Peyer's patch (tissue), 4 donors: ENCODE results near the gene BICDL2. TPM values are rescaled to one million over a fixed set of nuclear protein-coding genes. Genes with fewer than 3 reads are reported as not detected.

Experiments used
- DNase-seq, 3 donors: peaks; one replicate each; pipeline ENCODE4 v3.0.0-alpha.2; 2017 to 2019
- H3K27ac ChIP-seq, 4 donors: fragments of 200-600 bp; sonication (generic); one replicate each; pipeline ENCODE4 v1.5.1; 2016 to 2019
- H3K27me3 ChIP-seq, 2 donors: fragments of 200-600 bp; sonication (generic); one replicate each; pipeline ENCODE4 v1.5.1; 2019
- H3K36me3 ChIP-seq, 3 donors: fragments of 200-600 bp; sonication (generic); one replicate each; pipeline ENCODE4 v1.5.1; 2016 to 2019
- H3K4me1 ChIP-seq, 4 donors: fragments of 200-600 bp; sonication (generic); one replicate each; pipeline ENCODE4 v1.5.1; 2016 to 2019
- H3K4me3 ChIP-seq, 4 donors: fragments of 200-600 bp; sonication (generic); 1 replicate in 3 of 4; 2 replicates in 1 of 4; pipeline ENCODE4 v1.5.1; 2016 to 2019; ENCODE audit warnings: mild to moderate bottlenecking in 1 of 4
- H3K9me3 ChIP-seq, 4 donors: fragments of 200-600 bp; sonication (generic); one replicate each; pipeline ENCODE4 v1.5.1; 2016 to 2019; ENCODE audit warnings: mild to moderate bottlenecking in 1 of 4
- POLR2A ChIP-seq, 2 donors: fragments of 450-650 bp; IDR thresholded peaks; one replicate each; pipeline ENCODE4 v1.5.1; 2017; ENCODE audit warnings: antibody characterized with exemption in 2 of 2, mild to moderate bottlenecking in 2 of 2, moderate library complexity in 2 of 2
- total RNA-seq, 4 donors: library from RNA; depleted of rRNA; stranded (reverse); fragments of >200 nt; gene quantifications; one replicate each; pipeline ENCODE4 v1.1.0, GENCODE V29; 2016
- TF ChIP-seq, protein P1 (sequence below), 6 experiments: fragments of 450-650 bp in 4 of 6; fragments of 200-600 bp in 2 of 6; sonication (generic) in 1 of 6; IDR thresholded peaks; one replicate each; pipeline ENCODE4 v1.5.1; 2017 to 2019; ENCODE audit warnings: antibody characterized with exemption in 6 of 6, mild to moderate bottlenecking in 3 of 6, moderate library complexity in 1 of 6

Gene BICDL2
- total RNA-seq, 4 donors from 2014 or later: 44.6 to 126 (median 93.8) TPM

DNA sequence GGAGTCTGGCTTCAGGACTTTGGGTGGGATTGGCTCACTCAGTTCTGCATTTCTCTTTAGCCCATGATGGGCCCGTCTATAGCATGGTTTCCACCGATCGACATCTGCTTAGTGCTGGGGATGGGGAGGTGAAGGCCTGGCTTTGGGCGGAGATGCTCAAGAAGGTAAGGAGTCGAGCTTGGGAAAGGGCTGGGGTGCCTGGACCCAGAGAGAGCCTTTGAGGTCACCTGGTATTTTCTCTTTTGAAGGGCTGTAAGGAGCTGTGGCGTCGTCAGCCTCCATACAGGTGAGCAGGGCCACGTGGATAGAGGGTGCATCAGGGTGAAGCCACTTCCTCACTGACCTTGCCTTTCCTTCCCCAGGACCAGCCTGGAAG is 10.8 kb downstream of the BICDL2 start:
- TF ChIP-seq POLR2A (IDR thresholded peaks at IDR 0.05): no peak
- TF ChIP-seq, protein P1, sequence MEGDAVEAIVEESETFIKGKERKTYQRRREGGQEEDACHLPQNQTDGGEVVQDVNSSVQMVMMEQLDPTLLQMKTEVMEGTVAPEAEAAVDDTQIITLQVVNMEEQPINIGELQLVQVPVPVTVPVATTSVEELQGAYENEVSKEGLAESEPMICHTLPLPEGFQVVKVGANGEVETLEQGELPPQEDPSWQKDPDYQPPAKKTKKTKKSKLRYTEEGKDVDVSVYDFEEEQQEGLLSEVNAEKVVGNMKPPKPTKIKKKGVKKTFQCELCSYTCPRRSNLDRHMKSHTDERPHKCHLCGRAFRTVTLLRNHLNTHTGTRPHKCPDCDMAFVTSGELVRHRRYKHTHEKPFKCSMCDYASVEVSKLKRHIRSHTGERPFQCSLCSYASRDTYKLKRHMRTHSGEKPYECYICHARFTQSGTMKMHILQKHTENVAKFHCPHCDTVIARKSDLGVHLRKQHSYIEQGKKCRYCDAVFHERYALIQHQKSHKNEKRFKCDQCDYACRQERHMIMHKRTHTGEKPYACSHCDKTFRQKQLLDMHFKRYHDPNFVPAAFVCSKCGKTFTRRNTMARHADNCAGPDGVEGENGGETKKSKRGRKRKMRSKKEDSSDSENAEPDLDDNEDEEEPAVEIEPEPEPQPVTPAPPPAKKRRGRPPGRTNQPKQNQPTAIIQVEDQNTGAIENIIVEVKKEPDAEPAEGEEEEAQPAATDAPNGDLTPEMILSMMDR (IDR thresholded peaks at IDR 0.05): no peak
- peak in 1 of 3 donors; percentile 32 for DNase-seq
- H3K27ac ChIP-seq: no peak overlapping the region
- no peaks in the 10 kb centered on the region for H3K27me3 ChIP-seq
- H3K4me1 ChIP-seq: peaks cover 14 to 55% (median 29%) of the 10 kb centered on the region in 4 donors
- peaks cover 0 to 22% (median 0%) of the 10 kb centered on the region in 3 donors for H3K36me3 ChIP-seq
- no peaks in the 10 kb centered on the region for H3K9me3 ChIP-seq
- H3K4me3 ChIP-seq: no peak overlapping the region

- Histone ChIP-seq H3K36me3 (peaks cover 0 to 20% (median 0%) of the 10 kb centered on the region in 3 donors), H3K9me3 (no peaks in the 10 kb centered on the region), H3K4me1 (peaks cover 14 to 58% (median 30%) of the 10 kb centered on the region in 4 donors), H3K4me3 (no peak overlapping the region), H3K27ac (no peak overlapping the region), H3K27me3 (no peaks in the 10 kb centered on the region)
- TF ChIP-seq POLR2A (IDR thresholded peaks at IDR 0.05): no peak
- TF ChIP-seq, protein P1 (IDR thresholded peaks at IDR 0.05): no peak
- DNase-seq: peak in 1 of 3 donors; percentile 49
Observed at GRCh38 chr16:3025032-3026002, 11.4 kb downstream of the BICDL2 start.

DNA sequence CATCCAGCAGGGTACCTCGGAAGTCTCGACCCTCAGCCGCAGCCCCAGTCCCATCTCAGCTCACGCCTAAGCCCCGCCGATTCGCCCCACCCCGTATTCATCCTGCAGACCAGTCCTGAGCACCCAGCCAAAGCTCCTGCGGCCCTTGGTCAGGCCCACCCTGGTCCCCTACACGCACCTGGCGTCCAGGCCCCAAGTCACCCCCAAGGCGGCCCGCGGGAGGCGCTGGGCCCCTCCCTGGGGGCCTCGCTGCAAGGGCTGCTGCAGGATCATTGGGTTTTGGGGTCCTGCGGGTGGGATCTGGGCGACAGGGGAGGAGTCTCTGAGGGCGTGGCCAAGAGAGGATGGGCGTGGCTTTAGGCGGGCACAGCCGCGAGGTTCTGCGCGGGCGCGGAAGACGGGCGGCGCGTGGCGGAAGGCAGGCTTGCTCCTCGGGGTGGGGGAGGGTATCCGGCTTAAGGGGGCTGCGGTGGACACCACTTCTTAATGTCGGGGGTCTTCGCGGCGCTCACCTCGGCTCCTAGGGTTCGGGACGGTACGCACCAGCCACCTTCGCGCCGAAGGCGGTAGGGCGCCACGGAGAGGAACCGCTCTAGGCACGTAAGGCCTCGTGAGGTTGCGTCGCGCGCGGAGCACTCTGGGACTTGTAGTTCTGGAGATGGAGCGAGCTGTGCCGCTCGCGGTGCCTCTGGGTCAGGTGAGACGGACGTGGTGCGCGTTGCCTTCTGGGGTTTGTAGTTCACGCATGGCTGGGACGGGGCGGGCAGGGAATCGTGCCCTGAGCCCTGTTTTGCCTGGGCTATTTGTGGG is 12.9 kb downstream of the BICDL2 start, which contains the start of the genes HCFC1R1 and THOC6:
Gene HCFC1R1, minus strand, starts transcription at position 274 of the 810 bp plus-strand sequence. Its CDS starts 1 bp downstream, at position 273.
Gene THOC6, plus strand, starts transcription at position 367 of the 810 bp plus-strand sequence. Its CDS starts 292 bp downstream, at position 659.
- Histone ChIP-seq H3K36me3 (peaks cover 0 to 18% (median 0%) of the 10 kb centered on the region in 3 donors), H3K4me1 (peaks cover 14 to 55% (median 34%) of the 10 kb centered on the region in 4 donors), H3K27ac (peak within 1 kb of the TSS; percentile 94 to 99 (median 96)), H3K27me3 (no peaks in the 10 kb centered on the region), H3K9me3 (no peaks in the 10 kb centered on the region), H3K4me3 (peak within 1 kb of the TSS; percentile 60 to 78 (median 64))
- DNase-seq: peak; percentile 98 to 99 (median 98)
- peak; percentile 74 to 78 for TF ChIP-seq POLR2A (IDR thresholded peaks at IDR 0.05)
- TF ChIP-seq, protein P1 (IDR thresholded peaks at IDR 0.05): peak in 1 of 6 experiments; percentile 14

- Histone ChIP-seq H3K9me3 (no peaks in the 10 kb centered on the region), H3K4me1 (peaks cover 14 to 55% (median 31%) of the 10 kb centered on the region in 4 donors), H3K27me3 (no peaks in the 10 kb centered on the region), H3K36me3 (peaks cover 0 to 18% (median 0%) of the 10 kb centered on the region in 3 donors), H3K27ac (peak overlapping the region; percentile 94 to 99 (median 96)), H3K4me3 (peak overlapping the region; percentile 60 to 78 (median 64))
- no peak for DNase-seq
- no peak for TF ChIP-seq POLR2A (IDR thresholded peaks at IDR 0.05)
- TF ChIP-seq, protein P1 (IDR thresholded peaks at IDR 0.05): no peak
Observed at GRCh38 chr16:3023415-3023668, 13.4 kb downstream of the BICDL2 start.

DNA sequence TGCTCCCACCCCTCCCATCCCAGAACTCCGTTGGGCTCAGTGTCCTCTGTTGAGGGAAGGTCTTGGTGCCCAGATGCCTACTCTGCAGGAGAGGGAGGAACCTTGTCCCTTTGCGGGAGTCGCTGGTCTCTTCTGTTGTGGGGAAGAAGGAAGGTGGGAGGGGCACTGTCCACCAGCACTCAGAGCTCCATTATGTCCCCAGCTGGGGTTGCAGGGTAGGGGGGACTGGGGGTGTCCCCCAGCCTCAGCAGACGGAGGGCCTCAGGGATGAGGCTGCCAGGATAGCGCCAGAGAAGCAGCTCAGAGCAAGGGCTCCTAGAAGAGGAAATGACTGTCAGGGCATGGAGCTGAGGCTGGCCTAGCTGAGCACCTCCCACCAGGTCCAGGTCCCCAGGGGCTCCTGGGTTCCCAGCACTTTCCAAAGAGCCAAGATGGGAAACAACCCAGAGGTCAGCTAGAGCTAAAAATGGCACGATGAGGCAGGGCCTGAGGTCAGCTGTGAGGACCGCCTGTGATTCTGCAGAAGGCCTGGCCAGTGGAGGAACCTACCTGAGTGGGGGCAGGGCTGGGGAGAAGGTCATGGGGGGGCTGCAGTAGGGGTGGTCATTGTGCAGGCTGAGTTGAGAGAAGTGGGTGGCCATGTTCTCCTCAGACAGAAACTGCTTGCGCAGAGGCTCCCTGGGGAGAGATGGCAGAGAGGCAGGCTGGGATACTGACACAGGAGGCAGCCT is 13.9 kb downstream of the BICDL2 start:
- TF ChIP-seq, protein P1 (IDR thresholded peaks at IDR 0.05): no peak
- TF ChIP-seq POLR2A (IDR thresholded peaks at IDR 0.05): no peak
- DNase-seq: no peak
- H3K27me3 ChIP-seq: no peaks in the 10 kb centered on the region
- H3K9me3 ChIP-seq: no peaks in the 10 kb centered on the region
- peaks cover 12 to 50% (median 27%) of the 10 kb centered on the region in 4 donors for H3K4me1 ChIP-seq
- H3K4me3 ChIP-seq: peak overlapping the region; percentile 60 to 78 (median 64)
- peaks cover 0 to 18% (median 0%) of the 10 kb centered on the region in 3 donors for H3K36me3 ChIP-seq
- H3K27ac ChIP-seq: peak overlapping the region; percentile 94 to 99 (median 96)
